ENCODE data around the gene TLNRD1.
"Not testable (repeated sequence)": the region's sequence is repeated elsewhere in the genome, so short reads cannot be mapped to it uniquely, and the experiment has no call there.

TLNRD1 gene

DNA sequence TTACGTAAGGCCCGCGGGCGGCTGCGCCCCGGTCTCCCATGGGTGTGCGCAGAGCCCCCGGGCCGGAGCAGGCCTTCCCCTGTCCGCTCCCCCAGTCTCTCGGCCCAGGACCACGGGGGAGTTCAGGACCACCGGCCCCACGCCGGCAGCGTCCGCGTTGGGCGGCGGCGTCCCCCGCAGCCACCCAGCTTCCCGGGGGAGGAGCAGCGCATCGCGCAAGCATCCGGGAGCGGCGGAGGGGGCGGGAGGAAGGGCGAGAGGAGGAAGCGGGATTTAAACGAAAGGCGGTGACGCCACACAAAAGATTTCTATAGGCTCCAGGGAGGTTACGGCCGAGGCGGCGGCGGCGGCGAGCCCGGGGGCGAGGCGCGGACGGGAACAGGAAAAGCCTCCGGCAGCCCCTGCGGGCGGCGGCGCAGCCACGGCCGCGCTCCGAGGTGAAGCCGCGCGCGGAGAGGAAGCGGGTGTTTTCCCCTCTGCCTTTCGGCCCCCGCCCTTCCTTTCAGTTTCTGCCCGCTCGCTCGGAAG lies at the start of gene TLNRD1:
Gene TLNRD1, plus strand, starts transcription at position 300 of the 528 bp plus-strand sequence. CDS start 1,349 bp downstream, outside the sequence.
- H3K27me3 Mint-ChIP-seq (ENCODE audit: low read depth), result no peaks in the 10 kb centered on the region
- no peaks in the 10 kb centered on the region for H3K9me3 Mint-ChIP-seq
- peaks cover 28% of the 10 kb centered on the region for H3K36me3 Mint-ChIP-seq (ENCODE audit: low read depth)
- peak within 1 kb of the TSS; percentile 90 for H3K27ac Mint-ChIP-seq
- peak within 1 kb of the TSS; percentile 90 for H3K4me3 Mint-ChIP-seq
- H3K4me1 Mint-ChIP-seq (ENCODE audit: low read depth), result peaks cover 57% of the 10 kb centered on the region

DNA sequence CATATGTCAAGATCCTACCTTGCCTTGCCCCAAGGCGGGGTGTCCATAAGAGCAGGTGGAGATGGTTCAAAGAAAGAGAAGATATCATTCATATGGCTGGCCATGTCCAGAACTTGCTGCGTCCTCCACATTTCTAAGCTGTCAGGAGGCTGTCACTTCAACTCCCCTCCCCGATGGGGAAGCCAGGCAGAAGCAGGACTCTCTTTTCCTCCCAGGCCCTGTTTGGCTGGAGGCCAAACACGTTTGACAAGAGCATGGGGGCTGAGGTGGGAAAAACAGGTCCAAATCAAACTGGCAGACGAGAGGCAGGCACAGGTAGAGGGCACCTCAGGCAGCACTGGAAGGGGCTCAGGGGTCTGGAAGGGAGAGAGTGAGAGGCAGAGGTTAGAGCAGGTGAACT lies 48.8 kb upstream of the TLNRD1 start:
- H3K36me3 Mint-ChIP-seq (ENCODE audit: low read depth), result peaks cover 18% of the 10 kb centered on the region
- no peak overlapping the region for H3K27ac Mint-ChIP-seq
- no peaks in the 10 kb centered on the region for H3K9me3 Mint-ChIP-seq
- peaks cover 6% of the 10 kb centered on the region for H3K4me1 Mint-ChIP-seq (ENCODE audit: low read depth)
- H3K27me3 Mint-ChIP-seq (ENCODE audit: low read depth), result no peaks in the 10 kb centered on the region
- no peak overlapping the region for H3K4me3 Mint-ChIP-seq

DNA sequence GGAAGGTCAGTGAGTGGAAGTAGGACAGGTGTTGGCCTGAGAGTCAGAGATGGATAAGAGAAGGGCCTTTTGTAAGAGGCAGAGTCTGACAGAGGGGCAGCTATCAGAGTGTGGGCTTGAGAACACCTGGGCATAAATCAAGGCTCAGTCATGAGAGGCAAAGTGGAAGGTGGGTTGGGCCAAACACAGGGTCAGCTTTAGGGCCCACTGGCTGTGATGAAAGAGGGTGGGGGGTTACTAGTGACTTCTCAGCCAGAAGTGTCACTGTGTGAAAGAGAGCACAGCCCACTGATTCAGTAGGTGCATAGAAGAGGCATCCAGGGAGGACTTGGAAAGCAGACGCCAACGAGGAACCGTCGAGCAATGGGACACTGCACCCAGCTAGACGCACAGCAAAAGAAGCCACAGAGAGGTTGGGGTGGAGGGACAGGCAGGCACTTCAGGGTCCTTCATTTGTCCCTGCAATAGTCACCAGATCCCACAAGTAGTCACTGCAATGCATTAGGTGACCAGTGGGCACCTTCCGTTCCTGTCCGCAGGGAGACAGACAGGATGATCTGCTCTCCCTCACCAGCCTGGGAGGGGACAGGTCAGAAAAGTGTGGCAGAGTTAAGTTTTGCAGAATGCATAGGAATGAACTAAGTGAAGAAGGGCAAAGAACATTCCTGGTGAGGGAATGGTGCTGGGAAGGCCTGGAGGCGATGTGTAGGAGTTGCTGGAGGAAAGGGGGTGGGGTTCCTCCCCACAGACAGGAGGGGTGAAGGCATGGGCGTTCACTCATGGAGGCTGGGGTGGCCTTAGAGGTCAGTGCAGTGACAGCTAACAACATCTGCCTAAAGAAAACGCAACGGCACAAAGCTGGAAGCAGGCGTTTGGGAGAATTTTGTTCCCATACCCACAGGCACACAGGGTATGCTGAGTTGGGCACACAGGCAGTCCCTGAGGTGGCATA lies 47.4 kb upstream of the TLNRD1 start:
- H3K4me1 Mint-ChIP-seq (ENCODE audit: low read depth), result peaks cover 9% of the 10 kb centered on the region
- H3K4me3 Mint-ChIP-seq, result no peak overlapping the region
- H3K9me3 Mint-ChIP-seq, result no peaks in the 10 kb centered on the region
- H3K27ac Mint-ChIP-seq, result no peak overlapping the region
- H3K27me3 Mint-ChIP-seq (ENCODE audit: low read depth), result no peaks in the 10 kb centered on the region
- H3K36me3 Mint-ChIP-seq (ENCODE audit: low read depth), result peaks cover 18% of the 10 kb centered on the region

DNA sequence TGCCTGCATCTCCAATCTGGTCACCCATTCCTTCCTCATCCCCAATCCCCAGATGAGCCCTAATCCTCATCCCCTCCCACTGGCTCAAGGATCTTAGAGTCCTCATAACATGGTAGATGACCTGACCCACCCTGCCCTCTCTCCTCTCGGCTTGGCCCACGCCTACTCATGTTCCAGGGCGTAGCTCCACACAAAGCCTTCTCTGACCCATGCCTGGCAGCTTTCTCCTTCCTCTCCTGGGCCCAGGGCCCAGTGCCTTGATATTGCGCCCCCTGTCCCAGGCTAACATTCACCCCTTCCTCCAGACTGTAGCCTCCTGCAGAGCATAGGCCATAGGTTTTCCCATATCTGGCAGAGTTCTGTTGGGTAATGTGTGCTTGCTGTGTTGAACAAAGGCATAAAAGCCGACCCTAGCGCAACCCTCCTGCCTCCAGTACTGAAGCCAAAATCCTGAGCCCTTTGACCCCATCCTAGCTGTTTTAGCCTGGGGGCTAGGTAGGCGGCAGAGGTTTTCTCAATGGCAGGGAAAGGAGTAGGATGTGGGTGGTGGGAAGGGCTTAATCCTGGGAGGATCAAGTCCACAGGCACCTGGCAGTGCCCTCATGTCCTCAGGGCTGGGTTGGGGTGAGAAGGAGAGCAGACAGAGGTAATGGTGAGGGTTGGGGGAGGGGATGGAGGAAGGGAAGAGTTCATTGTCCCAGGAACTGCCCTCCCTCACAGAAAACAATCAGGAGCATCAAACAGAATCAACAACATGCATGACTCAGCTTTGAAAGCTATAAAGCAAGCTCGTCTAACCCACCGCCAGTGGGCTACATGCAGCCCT lies 46.6 kb upstream of the TLNRD1 start:
- Mint-ChIP-seq H3K27ac (no peak overlapping the region), H3K4me1 (ENCODE audit: low read depth) (peaks cover 9% of the 10 kb centered on the region), H3K4me3 (no peak overlapping the region)

DNA sequence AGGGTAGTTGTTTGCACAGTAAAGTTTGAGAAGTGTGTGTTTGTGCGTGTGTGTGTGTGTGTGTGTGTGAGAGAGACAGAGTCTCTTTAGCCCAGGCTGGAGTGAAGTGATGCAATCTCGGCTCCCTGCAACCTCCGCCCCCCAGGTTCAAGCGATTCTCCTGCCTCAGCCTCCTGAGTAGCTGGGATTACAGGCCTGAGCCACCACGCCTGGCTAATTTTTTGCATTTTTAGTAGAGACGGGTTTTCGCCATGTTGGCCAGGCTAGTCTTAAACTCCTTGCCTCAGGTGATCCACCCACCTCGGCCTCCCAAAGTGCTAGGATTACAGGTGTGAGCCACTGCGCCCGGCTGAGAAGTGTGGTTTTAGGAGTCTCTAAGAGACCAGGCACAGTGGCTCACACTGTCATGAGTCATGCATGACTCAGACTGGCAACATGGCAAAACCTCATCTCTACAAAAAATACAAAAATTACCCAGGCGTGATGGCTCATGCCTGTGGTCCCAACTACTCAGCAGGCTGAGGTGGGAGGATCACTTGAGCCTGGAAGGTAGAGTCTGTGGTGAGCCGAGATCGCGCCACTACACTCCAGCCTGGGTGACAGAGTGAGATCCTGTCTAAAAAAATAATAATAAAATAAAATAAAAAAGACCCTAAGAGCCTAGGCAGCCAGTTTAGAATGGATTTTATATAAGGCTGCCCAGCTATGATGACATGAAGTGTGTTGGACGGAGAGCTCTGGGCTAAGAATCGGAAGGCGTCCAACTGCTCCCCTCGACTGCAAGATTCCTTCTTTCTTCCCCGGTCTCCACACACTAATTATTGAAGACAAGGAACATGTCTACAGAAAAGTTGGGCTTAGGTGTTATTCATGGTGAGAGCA lies 44.9 kb upstream of the TLNRD1 start:
- H3K27ac Mint-ChIP-seq; H3K4me1 Mint-ChIP-seq (ENCODE audit: low read depth); H3K9me3 Mint-ChIP-seq; H3K4me3 Mint-ChIP-seq; H3K27me3 Mint-ChIP-seq (ENCODE audit: low read depth): not testable (repeated sequence)
- H3K36me3 Mint-ChIP-seq (ENCODE audit: low read depth), result peaks cover 27% of the 10 kb centered on the region

More for the DNA sequence above, 46.6 kb upstream of the TLNRD1 start:
- no peaks in the 10 kb centered on the region for H3K27me3 Mint-ChIP-seq (ENCODE audit: low read depth)
- H3K36me3 Mint-ChIP-seq (ENCODE audit: low read depth), result peaks cover 21% of the 10 kb centered on the region
- no peaks in the 10 kb centered on the region for H3K9me3 Mint-ChIP-seq

DNA sequence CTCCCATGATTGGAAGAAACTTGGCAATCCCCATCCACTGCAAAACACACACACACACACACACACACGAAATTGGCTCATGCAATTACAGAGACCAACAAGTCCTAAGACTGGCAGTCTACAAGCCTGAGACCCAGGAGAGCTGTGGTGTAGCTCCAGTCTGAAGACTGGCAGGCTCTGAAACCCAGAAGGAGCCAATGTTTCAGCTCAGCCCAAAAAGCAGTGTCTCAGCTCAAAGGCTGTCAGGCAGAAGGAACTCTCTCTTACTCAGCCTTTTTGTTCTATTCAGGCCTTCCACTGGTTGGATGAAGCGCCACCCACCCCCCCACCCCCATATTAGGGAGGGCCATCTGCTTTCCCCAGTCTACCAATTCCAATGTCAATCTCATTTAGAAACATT lies 43.2 kb upstream of the TLNRD1 start:
- Mint-ChIP-seq H3K36me3 (ENCODE audit: low read depth) (peaks cover 25% of the 10 kb centered on the region), H3K27me3 (ENCODE audit: low read depth) (no peaks in the 10 kb centered on the region), H3K27ac (no peak overlapping the region), H3K4me3 (no peak overlapping the region), H3K4me1 (ENCODE audit: low read depth) (peaks cover 12% of the 10 kb centered on the region), H3K9me3 (no peaks in the 10 kb centered on the region)

DNA sequence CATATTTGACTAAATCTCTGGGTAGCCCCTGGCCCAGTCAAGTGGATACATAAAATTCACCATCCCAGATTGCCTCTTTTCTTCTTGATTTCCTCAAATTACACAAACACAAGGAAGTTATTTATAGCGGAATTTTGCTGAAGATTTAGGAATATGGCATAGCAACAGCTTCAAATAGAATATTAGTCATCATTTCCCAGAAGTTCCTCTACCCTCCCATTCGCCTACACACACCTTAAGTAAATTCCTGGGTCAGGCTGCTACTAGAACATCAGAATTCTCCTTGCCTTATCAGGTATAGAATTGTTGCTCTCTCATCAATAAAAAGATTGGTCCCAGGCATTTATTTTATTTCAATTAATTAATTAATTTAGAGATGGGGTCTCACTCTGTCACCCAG lies 42.7 kb upstream of the TLNRD1 start:
- Mint-ChIP-seq H3K4me3 (no peak overlapping the region), H3K27me3 (ENCODE audit: low read depth) (no peaks in the 10 kb centered on the region), H3K27ac (no peak overlapping the region), H3K4me1 (ENCODE audit: low read depth) (peaks cover 15% of the 10 kb centered on the region), H3K36me3 (ENCODE audit: low read depth) (peaks cover 25% of the 10 kb centered on the region), H3K9me3 (no peaks in the 10 kb centered on the region)

DNA sequence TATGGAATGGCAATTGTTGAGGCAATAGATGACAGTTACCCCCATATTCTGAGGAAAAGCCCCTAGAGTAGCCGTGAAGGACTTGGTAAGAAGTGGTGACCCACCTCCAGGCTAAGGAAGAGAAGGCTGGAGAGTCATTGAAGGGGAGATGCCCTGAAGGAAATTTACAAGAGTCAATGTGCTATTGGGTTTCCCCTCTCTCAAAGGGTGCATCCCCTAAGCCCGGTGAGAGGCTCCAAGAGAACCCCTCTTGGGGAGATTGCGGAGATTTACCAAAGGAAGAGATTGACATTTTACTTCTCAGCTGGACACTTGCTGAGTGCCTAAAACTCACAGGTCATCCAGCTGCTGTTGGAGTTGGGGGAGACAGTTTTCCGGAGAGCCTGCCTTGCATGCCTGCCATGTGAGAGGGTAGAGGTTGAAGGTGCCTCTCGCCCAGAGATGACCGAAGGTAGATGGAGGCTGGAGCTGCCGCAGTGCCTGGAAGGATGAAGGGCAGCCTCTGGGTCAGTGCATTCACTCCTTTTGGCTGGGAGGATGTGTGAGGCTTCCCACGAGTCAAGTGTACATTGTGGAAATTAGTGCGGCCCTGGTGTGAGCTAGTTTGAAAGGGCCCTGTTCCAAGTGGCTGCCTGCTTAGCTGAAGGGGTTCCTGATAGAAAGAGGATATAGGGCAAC lies 41.8 kb upstream of the TLNRD1 start:
- Mint-ChIP-seq H3K36me3 (ENCODE audit: low read depth) (peaks cover 29% of the 10 kb centered on the region), H3K27ac (no peak overlapping the region), H3K4me3 (no peak overlapping the region), H3K27me3 (ENCODE audit: low read depth) (no peaks in the 10 kb centered on the region), H3K9me3 (no peaks in the 10 kb centered on the region), H3K4me1 (ENCODE audit: low read depth) (peaks cover 15% of the 10 kb centered on the region)

DNA sequence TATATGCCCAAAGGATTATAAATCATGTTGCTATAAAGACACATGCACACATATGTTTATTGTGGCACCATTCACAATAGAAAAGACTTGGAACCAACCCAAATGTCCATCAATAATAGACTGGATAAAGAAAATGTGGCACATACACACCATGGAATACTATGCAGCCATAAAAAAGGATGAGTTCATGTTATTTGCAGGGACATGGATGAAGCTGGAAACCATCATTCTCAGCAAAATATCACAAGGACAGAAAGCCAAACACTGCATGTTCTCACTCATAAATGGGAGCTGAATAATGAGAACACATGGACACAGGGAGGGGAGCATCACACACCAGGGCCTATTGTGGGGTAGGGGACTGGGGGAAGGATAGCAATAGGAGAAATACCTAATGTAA lies 35.3 kb upstream of the TLNRD1 start:
- H3K27me3 Mint-ChIP-seq (ENCODE audit: low read depth); H3K4me3 Mint-ChIP-seq: not testable (repeated sequence)
- peaks cover 39% of the 10 kb centered on the region for H3K36me3 Mint-ChIP-seq (ENCODE audit: low read depth)

DNA sequence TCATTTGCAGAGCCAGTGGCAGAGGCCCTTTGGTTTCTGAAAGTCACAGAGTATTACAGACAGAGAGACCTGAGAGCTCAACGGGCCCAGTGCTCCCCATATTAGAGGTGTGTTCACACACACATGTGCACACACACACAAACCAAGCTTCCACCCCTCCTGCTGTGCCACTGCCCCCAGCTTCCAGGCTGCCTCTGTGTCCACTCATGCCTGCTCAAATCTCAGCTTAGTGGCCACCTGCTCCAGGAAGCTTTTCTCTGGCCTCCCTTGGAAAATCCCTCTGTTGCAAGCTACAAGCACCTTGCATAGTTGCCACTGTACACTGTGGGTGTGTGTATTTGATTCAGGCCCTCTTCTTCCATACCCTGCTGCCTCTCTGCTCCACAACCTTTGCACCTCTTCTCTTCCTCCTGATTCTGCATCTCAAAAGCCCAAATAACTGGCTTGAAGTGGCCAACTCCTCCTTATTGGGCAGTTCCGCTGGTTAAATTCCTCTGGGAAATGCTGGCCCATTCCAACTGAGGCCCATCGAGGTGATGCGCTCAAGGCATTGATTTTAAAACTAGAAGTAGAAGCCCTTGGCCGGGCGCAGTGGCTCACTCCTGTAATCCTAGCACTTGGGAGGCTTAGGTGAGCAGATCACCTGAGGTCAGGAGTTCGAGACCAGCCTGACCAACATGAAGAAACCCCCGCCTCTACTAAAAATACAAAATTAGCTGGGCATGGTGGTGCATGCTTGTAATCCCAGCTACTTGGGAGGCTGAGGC lies 34.1 kb upstream of the TLNRD1 start:
- Mint-ChIP-seq H3K4me1 (ENCODE audit: low read depth) (peaks cover 9% of the 10 kb centered on the region), H3K27me3 (ENCODE audit: low read depth) (no peaks in the 10 kb centered on the region), H3K36me3 (ENCODE audit: low read depth) (peaks cover 32% of the 10 kb centered on the region), H3K4me3 (no peak overlapping the region), H3K9me3 (peaks cover 6% of the 10 kb centered on the region), H3K27ac (no peak overlapping the region)

More for the DNA sequence above, 35.3 kb upstream of the TLNRD1 start:
- H3K4me1 Mint-ChIP-seq (ENCODE audit: low read depth); H3K27ac Mint-ChIP-seq; H3K9me3 Mint-ChIP-seq: not testable (repeated sequence)

DNA sequence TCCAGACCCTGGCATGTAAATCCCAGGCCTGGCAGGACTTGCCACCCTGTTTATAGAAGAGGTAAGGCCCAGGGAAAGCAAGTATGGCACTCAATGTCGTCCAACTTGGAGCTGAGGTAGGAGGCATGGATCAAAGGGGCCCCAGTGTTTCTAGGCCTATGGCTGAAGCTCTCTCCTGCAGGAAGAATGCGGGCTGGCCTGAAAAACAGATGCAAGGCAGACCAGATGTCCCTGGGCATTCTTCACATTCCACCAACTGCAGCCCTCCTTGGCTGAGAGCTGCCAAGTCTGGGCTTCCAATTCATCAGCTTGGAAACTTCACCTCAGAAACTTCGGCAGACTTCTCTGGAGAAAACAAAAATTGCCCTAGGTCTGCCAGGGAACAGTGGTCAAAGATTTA lies 33.3 kb upstream of the TLNRD1 start:
- H3K4me1 Mint-ChIP-seq (ENCODE audit: low read depth), result peaks cover 9% of the 10 kb centered on the region
- no peak overlapping the region for H3K27ac Mint-ChIP-seq
- H3K36me3 Mint-ChIP-seq (ENCODE audit: low read depth), result peaks cover 31% of the 10 kb centered on the region
- no peaks in the 10 kb centered on the region for H3K27me3 Mint-ChIP-seq (ENCODE audit: low read depth)
- H3K4me3 Mint-ChIP-seq, result no peak overlapping the region
- peaks cover 6% of the 10 kb centered on the region for H3K9me3 Mint-ChIP-seq

DNA sequence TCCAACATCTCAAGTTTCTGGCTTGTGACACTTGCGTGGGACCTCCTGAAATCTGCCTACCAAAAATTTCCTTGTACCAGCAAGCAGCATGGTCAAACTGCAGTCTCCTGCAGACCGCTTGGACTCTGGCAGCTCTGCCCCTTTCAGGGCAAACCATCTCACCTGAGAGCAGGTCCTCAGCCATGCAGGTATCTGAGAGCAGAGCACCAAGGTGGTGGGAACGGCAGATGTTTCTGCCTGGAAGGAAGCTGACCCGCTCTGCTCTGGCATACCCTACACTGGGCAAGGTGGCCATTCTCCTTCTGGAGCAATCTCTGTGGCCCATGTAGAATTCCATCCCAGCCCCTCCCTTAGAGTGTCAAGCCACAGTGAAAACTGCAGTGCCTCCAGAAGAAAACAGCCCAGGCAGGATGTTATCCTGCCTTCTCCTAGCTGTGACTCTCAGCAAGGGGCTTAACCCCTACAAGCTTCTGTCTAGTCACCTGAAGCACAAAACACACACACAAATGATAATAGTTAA lies 32.7 kb upstream of the TLNRD1 start:
- no peak overlapping the region for H3K27ac Mint-ChIP-seq
- peaks cover 25% of the 10 kb centered on the region for H3K36me3 Mint-ChIP-seq (ENCODE audit: low read depth)
- H3K4me1 Mint-ChIP-seq (ENCODE audit: low read depth), result peaks cover 6% of the 10 kb centered on the region
- no peak overlapping the region for H3K4me3 Mint-ChIP-seq
- peaks cover 6% of the 10 kb centered on the region for H3K9me3 Mint-ChIP-seq
- H3K27me3 Mint-ChIP-seq (ENCODE audit: low read depth), result no peaks in the 10 kb centered on the region

DNA sequence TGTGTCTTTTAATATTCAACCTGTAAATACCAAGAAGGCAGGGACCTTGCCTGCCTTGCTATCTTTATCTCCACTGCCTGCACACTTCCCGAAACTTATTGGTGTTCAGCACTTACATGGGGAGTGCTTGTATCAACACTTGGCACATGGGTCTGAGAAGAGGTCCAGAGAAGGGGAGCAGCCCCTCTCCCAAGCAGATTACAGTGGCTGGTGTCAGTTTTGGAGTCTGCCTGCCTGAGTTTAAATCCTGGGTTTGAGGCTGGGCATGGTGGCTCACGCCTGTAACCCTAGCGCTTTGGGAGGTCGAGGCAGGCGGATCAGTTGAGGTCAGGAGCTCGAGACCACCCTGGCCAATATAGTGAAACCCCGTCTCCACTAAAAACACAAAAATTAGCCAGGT lies 31.4 kb upstream of the TLNRD1 start:
- Mint-ChIP-seq H3K27ac (no peak overlapping the region), H3K9me3 (peaks cover 4% of the 10 kb centered on the region), H3K36me3 (ENCODE audit: low read depth) (peaks cover 21% of the 10 kb centered on the region), H3K27me3 (ENCODE audit: low read depth) (no peaks in the 10 kb centered on the region), H3K4me1 (ENCODE audit: low read depth) (peaks cover 6% of the 10 kb centered on the region), H3K4me3 (no peak overlapping the region)
